GM21786 (cell line): ENCODE data around the gene YPEL4.
"Not testable (repeated sequence)": the region's sequence is repeated elsewhere in the genome, so short reads cannot be mapped to it uniquely, and the experiment has no call there.

Experiments used
- ATAC-seq: cut with Tn5 transposase; IDR thresholded peaks from one replicate; pipeline ENCODE4 v1.9.1; 2021; ENCODE audit not compliant: unreplicated experiment

YPEL4 gene, protein sequence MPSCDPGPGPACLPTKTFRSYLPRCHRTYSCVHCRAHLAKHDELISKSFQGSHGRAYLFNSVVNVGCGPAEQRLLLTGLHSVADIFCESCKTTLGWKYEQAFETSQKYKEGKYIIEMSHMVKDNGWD

DNA sequence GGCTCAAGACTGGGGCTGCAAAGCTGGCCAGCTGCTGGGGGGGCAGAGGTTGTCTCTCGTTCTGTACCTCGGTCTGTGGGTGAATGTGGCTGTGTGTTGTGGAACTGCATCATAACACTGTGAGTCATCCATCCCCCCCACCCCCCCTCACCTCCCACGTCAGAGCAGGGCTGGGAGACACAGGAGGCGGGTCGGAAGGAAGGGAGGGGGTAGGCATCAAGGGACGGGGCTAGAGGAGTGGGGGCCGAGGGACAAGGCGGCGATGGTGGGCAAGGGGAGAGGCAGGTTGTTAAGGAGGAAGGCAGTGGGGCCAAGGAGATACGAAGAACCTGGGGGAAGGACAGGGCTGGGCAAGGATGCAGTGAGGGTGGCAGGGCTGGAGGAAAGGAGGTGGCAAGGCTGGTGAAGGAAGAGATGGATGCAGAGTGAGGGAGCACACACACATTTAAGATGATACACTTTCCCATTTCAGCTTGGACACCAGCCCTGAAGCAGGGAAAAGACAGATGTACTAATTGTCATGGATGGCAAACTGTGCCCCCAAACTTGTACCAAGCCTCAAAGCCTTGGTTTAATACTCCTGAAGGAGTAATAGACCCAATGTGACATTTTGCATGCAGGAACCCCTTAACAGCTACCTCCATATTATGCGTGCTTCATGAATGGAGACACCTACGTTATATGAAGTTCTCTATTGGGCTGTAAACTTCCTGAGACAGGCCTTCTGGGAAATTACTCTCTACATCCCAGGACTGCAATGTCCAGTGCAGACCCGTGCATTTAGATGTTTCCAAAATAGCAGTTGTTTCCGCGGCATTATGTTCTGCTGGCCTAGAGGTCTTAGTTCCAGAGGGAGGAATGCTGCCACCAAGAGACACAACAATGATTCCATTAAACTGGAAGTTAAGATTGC lies at the start of gene YPEL4:
Gene YPEL4 (minus strand): TSS at position 87 of the 913 bp plus-strand sequence. CDS start 2,805 bp downstream, outside the sequence.
- no peak for ATAC-seq

DNA sequence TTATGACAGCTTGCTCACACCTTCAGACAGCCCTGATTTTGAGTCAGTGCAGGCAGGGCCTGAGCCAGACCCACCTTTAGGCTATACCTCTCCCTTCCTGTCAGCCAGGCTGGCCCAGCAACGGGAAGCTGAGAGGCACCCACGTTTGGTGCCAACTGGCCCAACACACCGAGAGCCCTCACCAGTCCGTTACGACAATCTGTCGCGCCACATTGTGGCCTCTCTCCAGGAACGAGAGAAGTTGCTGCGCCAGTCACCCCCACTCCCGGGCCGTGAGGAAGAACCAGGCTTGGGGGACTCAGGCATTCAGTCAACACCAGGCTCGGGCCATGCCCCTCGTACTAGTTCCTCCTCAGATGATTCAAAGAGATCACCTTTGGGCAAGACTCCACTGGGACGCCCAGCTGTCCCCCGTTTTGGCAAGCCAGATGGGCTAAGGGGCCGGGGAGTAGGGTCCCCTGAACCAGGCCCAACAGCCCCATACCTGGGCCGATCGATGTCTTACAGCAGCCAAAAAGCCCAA lies 49.2 kb upstream of the YPEL4 start:
- no peak for ATAC-seq

DNA sequence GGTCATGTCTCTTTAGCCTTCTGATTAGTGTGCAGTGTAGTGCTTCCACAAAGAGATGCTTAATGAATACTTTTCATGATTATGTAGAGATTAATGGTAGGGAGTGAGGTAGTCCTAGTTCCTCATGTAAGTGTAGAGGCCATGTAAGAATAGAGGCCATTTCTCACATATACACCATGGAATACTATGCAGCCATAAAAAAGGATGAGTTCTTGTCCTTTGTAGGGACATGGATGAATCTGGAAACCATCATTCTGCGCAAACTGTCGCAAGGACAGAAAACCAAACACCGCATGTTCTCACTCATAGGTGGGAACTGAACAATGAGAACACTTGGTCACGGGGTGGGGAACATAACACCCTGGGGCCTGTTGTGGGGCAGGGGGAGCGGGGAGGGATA lies 40.8 kb upstream of the YPEL4 start:
- not testable (repeated sequence) for ATAC-seq

DNA sequence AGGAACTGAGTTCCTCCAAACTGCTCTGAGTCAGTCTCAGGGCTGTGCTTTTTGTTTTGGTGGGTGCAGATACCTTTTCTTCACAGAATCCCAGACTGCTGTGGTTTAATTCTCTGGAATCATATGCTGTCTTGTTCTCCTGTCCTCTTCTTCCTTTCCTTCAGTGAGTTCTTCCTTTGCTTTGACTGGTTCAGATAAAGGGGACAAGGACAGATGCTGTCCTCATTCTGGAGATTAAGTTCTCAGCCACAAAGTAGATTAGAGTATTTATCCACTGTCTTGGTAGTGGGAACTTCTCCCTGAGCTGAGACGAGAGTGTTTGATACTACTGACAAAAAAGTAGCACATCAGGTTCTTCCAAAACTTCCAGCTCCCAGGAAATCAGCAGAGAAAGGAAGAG lies 31.5 kb upstream of the YPEL4 start:
- ATAC-seq = no peak

DNA sequence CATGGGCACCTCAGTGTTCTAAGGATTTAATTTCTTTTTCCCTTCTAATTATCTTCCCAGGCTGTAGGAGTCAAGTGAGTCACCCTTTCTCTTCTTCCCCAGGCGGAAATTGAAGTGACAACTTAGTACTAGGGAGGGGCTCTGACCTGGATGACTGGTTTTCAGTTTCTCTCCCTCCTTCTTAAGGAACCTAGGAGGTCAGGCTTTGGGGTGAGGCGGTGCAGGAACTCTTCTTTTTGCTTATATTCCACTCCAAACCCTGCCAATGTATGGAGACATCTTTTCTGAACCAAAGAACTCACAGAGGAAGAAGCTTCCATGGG lies 30.8 kb upstream of the YPEL4 start:
- ATAC-seq = peak; percentile 30

DNA sequence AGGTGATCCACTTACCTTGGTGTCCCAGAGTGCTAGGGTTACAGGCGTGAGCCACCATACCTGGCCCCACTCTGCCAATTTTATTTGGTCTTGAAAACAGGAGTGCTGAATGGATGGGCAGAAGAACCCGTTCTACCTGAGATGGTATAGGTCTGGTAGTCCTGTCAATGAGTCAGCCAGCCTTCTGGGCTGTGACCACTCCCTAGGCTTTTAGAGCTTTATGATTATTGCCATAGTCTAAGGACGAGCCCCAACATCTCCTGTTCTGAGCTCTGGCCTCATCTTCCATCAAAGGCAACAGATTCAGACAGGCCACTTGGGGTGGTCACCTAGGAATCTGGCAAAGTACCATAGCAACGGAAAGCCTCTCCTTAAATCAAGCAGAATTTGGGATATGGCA lies 29.7 kb upstream of the YPEL4 start:
- ATAC-seq = no peak

DNA sequence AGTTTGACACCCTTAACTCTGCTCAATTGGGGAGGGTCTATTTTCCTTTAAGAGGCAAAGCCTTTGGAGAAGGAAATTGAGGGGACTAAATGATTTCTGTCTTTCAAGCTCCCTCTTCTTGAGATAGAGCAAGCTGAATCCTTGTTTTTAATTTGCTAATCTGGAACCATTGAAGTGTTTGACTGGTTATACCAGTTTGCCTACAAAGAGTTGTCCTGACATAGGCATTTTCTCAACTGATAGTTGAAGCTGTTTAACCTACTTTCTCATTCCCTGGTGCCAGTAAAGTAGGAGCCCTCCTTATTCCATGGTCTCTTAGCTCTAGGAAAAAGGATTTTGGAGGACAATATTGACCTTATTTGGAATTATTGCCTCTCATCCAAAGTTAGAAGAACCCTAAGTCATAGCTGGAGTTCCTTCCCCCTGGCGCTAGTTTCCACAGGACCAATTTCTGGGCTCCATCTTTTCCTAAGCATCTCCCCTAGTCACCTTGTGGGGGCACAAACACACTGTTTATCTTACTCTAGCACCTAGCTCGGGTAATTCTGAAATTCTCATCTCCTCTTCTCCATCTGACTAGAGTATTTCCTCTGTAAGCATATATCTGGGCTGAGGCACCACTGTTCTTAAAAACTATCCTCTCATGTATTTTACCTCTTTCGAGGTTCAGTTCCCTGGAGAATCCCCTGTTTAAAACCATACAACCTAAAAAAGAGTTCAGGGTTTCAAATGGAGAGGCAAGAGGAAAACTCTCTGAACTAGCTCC lies 25.6 kb upstream of the YPEL4 start:
- no peak for ATAC-seq

DNA sequence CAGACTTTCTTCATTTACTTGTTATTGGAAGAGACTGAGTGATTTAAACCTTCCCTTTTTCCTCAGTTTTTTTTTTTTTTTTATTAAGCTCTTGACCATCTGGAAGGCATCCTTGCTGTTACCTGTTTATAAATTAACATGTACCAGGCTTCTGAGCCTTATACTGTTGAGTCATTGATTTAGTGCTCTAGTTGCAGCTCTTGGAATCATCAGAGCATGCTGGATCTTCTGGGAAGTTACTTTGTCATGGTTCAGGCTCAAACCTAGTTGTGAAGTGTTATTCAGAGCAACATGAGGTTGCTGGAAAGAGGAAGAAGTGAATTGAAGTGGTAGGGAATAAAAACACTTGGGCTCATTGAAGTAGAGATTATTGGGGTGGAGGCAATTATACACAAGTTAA lies 24.5 kb upstream of the YPEL4 start:
- ATAC-seq = no peak

DNA sequence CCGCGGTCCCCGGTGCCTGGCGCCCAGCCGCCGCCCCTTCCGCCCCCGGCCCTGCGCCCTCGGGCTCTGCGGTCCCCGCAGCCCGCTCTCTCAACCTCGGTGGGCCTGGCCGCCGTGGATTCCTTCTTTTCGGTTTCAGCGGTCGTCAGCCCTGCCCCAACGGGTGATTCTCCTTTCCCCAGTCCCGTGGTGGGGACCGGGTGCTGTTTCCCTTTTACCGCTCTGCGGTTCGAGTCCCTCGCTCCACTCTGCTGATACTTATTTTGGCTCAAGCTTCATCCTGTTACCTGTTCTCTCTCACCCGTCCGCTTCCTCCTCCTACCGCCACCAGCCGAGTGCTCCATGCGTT lies 18.7 kb upstream of the YPEL4 start:
- ATAC-seq = peak; percentile 1

DNA sequence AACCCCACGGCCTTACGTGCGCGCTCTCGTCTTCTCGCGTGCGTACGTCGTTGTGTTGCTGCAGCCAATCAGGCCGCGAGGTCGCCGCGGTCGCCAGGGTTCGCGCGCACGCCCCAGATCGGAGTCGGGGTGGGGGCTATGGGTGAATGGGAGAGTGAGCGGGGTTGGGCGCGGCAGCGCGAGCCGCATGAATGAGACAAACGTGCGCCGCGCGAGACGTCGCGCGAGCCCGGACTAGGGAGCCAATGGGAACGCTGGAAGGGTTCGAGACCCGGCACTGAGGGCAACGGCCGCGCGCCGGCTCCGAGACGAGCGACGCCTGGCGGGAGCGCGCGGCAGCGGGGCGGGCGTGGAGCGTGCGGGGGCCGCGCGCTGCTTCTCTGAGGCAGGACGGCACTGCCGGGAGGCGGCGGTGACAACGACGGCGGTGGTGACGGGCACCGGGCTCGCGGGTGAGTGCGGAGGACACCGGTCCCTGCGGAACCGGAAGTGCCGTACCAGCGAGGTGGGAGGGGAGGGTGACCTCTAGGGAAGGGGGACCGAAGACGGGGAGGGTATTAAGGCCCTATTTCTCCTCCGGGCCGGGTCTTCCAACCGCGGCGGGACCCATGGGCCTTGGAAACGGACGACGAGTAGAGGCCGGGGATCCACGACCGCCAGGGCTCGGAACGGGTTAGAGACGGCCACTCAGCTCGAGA lies 18.2 kb upstream of the YPEL4 start, which contains the start of gene ZDHHC5:
Gene ZDHHC5 (plus strand): TSS at position 379 of the 698 bp plus-strand sequence. CDS start 4,977 bp downstream, outside the sequence.
- ATAC-seq = peak; percentile 80

DNA sequence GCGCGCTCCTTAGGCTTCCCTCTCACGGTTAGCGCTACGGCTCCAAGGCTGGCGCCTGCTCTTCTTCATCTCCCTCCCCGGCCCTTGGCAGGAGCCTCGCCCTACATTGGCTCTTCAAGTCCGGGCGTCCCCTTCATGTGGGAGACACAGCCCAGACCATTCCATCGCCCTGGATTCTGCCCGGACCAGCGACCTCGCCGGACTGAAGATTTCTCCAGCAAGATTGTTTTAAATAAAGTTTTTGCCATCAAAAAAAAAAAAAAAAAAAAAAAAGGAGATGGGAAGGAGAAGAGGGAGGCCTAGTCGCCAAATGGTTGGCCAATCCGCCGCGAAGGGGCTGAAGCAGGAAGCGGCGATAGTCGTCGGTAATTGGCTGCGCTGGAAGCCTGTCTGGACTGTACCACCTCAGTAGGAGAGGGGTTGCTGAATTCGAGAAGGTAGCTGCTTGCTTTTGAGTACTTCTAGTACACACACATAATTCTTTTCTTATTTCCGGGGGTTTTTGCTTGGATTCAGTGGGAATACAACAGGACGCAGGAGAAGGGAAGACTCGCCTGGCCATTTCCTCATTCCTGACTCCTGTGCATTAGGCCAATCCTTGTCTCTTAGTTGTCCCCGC lies 17.5 kb upstream of the YPEL4 start:
- peak; percentile 62 for ATAC-seq

DNA sequence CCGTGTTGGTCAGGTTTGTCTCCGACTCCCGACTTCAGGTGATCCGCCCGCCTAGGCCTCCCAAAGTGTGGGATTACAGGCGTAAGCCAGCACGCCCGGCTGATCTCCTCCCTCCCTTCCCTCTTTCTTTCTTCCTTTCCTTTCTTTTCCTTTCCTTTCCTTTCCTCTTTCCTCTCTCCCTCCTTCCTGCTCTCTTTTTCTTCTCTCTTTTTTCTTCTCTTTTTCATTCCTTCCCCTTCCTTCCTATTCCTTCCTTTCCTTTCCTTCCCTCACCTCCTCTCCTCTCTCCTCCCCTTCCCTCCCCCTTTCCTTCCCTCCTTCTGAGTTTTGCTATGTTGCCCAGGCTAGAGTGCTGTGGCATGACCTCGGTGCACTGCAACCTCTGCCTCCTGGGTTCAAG lies 14.3 kb upstream of the YPEL4 start:
- ATAC-seq = no peak

DNA sequence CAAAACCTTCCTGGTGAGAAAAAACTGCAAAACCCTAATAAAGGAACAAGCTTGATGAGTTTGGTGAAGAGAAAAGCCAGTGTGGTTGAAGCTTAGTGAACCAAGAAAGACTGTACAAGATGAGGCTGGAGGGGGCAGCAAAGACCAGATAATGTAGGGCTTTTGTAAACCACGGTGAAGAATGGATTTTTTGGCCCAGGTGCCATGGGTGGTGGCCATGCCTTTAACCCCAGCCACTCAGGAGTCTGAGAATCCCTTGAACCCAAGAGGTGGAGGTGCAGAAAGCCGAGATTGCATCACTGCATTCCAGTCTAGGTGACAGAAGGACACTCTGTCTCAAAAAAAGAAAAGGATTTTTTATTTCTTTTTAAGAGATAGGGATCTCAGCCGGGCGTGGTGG lies 13.2 kb upstream of the YPEL4 start:
- no peak for ATAC-seq

DNA sequence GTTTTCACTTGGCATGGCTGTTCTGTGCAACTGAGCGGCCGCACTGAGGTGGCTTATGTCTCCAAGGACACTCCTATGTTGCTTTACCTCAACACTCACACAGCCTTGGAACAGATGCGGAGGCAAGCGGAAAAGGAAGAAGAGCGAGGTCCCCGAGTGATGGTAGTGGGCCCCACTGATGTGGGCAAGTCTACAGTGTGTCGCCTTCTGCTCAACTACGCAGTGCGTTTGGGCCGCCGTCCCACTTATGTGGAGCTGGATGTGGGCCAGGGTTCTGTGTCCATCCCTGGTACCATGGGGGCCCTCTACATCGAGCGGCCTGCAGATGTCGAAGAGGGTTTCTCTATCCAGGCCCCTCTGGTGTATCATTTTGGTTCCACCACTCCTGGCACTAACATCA lies 10.0 kb upstream of the YPEL4 start:
- ATAC-seq = no peak

DNA sequence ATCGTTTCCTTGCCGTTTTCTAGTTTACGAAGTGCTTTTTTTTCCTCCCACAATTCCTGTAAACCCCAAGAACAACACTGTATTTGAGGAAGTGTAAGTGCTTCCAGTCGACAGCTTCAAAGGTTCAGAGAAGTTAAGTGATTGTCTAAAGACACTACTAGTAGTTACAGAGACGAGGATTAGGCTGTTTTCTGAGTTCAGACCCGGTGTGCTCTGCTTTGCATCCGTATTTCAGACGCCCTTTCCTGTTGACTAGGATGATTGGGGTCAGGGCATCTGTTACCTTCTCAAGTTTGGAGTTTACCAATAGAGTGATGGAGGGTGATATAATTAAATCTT lies 8.3 kb upstream of the YPEL4 start:
- no peak for ATAC-seq

DNA sequence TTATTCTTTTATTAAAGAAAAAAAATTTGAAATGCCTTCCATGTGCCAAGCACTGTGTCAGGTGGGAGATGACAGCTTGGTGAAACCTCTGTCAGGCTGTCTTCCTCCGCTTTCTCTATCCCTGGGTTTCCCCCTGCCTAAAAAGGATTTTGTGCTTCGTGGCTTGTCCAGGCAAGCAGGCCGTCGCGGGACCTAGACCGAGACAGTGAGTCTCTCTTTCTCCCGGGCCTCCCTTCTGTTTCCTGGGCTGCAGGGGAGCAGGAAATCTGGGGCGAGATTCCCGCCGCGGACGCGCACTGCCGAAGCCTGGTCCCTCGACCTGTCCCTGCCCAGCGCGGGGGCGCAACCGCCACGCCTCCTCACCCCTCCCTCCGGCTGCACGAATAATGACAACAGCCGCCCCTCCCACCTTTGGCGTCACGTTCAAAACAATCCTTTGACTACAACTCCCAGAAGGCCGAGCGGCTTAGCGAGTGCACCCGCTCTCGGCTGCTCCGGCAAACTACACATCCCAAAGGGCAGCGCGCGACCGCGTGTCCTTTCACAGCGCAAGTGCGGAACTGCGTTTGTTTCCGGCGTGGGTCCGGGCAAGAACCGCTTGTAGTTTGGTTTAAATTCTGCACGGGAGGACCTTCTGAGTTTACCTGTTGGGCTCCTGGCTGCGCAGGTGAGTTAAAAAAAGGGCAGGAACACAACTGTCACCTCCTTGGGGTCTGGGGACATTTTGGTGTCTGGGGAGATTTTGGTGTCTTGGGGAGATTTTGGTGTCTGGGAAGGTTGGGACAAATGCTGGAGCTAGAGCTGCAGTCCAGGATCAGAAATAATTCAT lies 7.7 kb upstream of the YPEL4 start, which contains the start of gene CLP1:
Gene CLP1 (plus strand): TSS at position 569 of the 829 bp plus-strand sequence. CDS start 1,715 bp downstream, outside the sequence.
- peak; percentile 99 for ATAC-seq

DNA sequence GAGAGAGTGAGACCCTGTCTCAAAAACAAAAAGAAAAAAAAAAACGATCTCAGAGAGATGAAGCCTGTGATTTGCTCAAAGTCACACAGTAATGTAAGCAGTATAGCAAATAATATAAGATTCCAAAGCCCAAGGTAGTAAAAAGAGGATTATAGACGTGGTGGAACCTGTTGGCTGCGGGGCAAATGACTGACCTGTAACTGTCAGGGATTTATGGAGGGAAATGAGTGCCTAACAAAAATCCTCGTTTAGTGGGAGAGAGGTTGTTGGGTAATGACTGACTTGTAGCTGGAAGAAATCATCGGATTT lies 7.1 kb upstream of the YPEL4 start:
- ATAC-seq = no peak

DNA sequence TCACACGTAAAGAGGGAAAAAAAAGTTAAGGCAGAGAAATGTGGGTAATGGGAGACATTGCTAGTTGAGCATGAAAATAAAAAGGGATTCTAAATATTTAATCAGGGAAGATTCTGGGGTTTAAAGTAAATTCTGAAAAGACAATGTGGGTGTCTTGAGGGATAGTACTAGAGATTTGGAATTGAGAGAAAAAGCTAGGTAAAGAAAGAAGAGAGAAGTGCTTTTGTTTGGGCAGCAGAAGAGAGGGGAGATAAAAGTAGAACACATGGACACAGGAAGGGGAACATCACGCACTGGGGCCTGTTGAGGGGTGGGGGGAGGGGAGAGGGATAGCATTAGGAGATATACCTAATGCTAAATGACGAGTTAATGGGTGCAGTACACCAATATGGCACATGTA lies 3.5 kb upstream of the YPEL4 start:
- no peak for ATAC-seq

DNA sequence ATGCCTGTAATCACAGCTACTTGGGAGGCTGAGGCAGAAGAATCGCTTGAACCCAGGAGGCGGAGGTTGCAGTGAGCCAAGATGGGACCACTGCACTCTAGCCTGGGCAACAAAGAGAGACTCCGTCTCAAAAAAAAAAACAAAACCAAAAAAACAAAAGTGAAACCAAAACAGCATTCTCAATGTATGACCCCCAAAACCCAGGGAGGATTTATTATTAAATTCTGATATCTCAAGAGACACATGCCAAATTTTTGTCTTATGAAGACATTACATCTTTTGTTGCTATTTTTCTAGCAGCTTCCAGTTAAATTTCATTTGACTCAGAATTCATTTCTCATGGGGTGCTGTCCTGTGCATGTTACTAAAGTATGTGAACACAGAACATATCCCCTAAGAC lies 3.0 kb upstream of the YPEL4 start:
- ATAC-seq = no peak

DNA sequence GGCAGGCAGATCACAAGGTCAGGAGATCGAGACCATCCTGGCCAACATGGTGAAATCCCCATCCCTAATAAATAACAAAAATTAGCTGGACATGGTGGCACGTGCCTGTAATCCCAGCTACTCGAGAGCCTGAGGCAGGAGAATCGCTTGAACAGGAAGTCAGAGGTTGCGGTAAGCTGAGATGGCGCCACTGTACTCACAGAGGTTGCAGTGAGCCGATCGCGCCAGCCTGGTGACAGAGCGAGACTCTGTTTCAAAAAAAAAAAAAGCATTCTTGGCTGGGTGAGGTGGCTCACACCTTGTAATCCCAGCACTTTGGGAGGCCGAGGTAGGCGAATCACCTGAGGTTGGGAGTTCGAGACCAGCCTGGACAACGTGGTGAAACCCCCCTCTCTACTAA lies 2.5 kb upstream of the YPEL4 start:
- ATAC-seq = not testable (repeated sequence)
